H1 (cell line): ENCODE data around the gene LPP. TPM values are rescaled to one million over a fixed set of nuclear protein-coding genes. Genes with fewer than 3 reads are reported as not detected.

ENCODE experiments used
- CTCF ChIA-PET: fragments of 300-600 bp; sonication (Branson Sonifier 250); formaldehyde crosslinking; loops from one replicate; lab custom pipeline; 2021; ENCODE audit not compliant: partially characterized antibody; lab: Charles Lee
- POLR2A ChIA-PET: fragments of 300-600 bp; sonication (Branson Sonifier 250); formaldehyde crosslinking; loops from one replicate; lab custom pipeline; 2021; ENCODE audit warnings: inconsistent platforms; ENCODE audit not compliant: partially characterized antibody; lab: Charles Lee
- DNase-seq, 2 experiments: peaks; one replicate each; pipeline versions ENCODE4 v3.0.0 to v3.0.0-alpha.2; 2010 to 2022; ENCODE audit warnings: low spot score in 2 of 2, low read depth in 1 of 2, mixed read lengths in 1 of 2
- FAIRE-seq: peaks from 2 replicates; lab custom pipeline; 2011; peaks lifted over from hg19 to GRCh38; lab: Jason Lieb, UNC
- H2AFZ ChIP-seq: 2 replicates; pipeline ENCODE4 v1.8.1; 2012; ENCODE audit warnings: low read length, inconsistent platforms
- H2AK5ac ChIP-seq: 2 replicates; pipeline ENCODE4 v1.6.1; 2013; ENCODE audit warnings: low read depth, low read length
- H2BK120ac ChIP-seq: replicated peaks from 2 replicates; pipeline ENCODE3; 2013; ENCODE audit warnings: low read depth, low read length, inconsistent platforms
- H2BK12ac ChIP-seq: 2 replicates; pipeline ENCODE4 v1.6.1; 2013; ENCODE audit warnings: low read depth, low read length
- H2BK15ac ChIP-seq: 2 replicates; pipeline ENCODE4 v1.6.1; 2013; ENCODE audit warnings: low read length
- H2BK20ac ChIP-seq: 2 replicates; pipeline ENCODE4 v1.6.1; 2013; ENCODE audit warnings: low read length
- H2BK5ac ChIP-seq: 2 replicates; pipeline ENCODE4 v1.6.1; 2013; ENCODE audit warnings: low read depth, low read length
- H3K14ac ChIP-seq: 2 replicates; pipeline ENCODE4 v1.6.1; 2013; ENCODE audit warnings: inconsistent platforms; ENCODE audit not compliant: insufficient read length
- H3K18ac ChIP-seq: 2 replicates; pipeline ENCODE4 v1.6.1; 2013; ENCODE audit warnings: low read length; ENCODE audit errors: extremely low read depth
- H3K23ac ChIP-seq: 2 replicates; pipeline ENCODE4 v1.6.1; 2013; ENCODE audit warnings: inconsistent platforms; ENCODE audit not compliant: insufficient read length
- H3K23me2 ChIP-seq: 2 replicates; pipeline ENCODE4 v1.6.1; 2013; ENCODE audit warnings: low read depth, low read length
- H3K27ac ChIP-seq: 2 replicates; pipeline ENCODE4 v1.6.1; 2011; ENCODE audit warnings: low read depth, low read length, inconsistent platforms
- H3K27me3 ChIP-seq, 4 experiments: replicated peaks in 1 of 4; 1 replicate in 1 of 4; 2 replicates in 3 of 4; pipeline versions ENCODE4 v1.6.1 to v1.8.1; 2011 to 2013; ENCODE audit warnings: low read length in 3 of 4, mild to moderate bottlenecking in 3 of 4, inconsistent platforms in 2 of 4, mixed read lengths in 2 of 4, moderate library complexity in 1 of 4; ENCODE audit not compliant: control insufficient read depth in 3 of 4, insufficient read depth in 3 of 4; ENCODE audit errors: extremely low read depth in 1 of 4
- H3K36me3 ChIP-seq, 4 experiments: 2 replicates each; pipeline versions ENCODE4 v1.6.1 to v1.8.1; 2011 to 2013; ENCODE audit warnings: mild to moderate bottlenecking in 4 of 4, low read length in 3 of 4, moderate library complexity in 2 of 4, control low read depth in 1 of 4, inconsistent platforms in 1 of 4; ENCODE audit not compliant: insufficient read depth in 4 of 4, control insufficient read depth in 2 of 4
- H3K4ac ChIP-seq: replicated peaks from 2 replicates; pipeline ENCODE3; 2013; ENCODE audit warnings: low read length, low read depth, mixed read lengths, inconsistent platforms; ENCODE audit not compliant: insufficient read length
- H3K4me1 ChIP-seq, 4 experiments: replicated peaks in 1 of 4; 1 replicate in 1 of 4; 2 replicates in 3 of 4; pipeline versions ENCODE4 v1.6.1 to v1.8.1; 2011 to 2013; ENCODE audit warnings: low read length in 3 of 4, inconsistent platforms in 2 of 4, mixed read lengths in 1 of 4; ENCODE audit not compliant: insufficient read depth in 4 of 4, control insufficient read depth in 3 of 4
- H3K4me2 ChIP-seq, 2 experiments: 2 replicates each; pipeline versions ENCODE4 v1.6.1 to v1.8.1; 2011 to 2013; ENCODE audit warnings: low read depth in 2 of 2, low read length in 2 of 2, control low read depth in 1 of 2, inconsistent platforms in 1 of 2, mild to moderate bottlenecking in 1 of 2; ENCODE audit not compliant: insufficient read depth in 1 of 2
- H3K4me3 ChIP-seq, 4 experiments: fragments of 200-600, 300-600 bp in 1 of 4; sonication (generic), shearing (Covaris generic), sonication (Bioruptor Twin) in 1 of 4; 2 replicates each; pipeline versions ENCODE4 v1.5.1 to v1.8.1; 2011 to 2016; ENCODE audit warnings: low read length in 4 of 4, low read depth in 3 of 4, control low read depth in 2 of 4, inconsistent platforms in 2 of 4, mild to moderate bottlenecking in 2 of 4, mixed read lengths in 1 of 4, moderate library complexity in 1 of 4; ENCODE audit not compliant: insufficient read depth in 2 of 4; ENCODE audit errors: extremely low read depth in 1 of 4
- H3K56ac ChIP-seq: replicated peaks from 2 replicates; pipeline ENCODE3; 2013; ENCODE audit warnings: low read depth, mild to moderate bottlenecking, mixed read lengths, low read length, inconsistent platforms; ENCODE audit not compliant: insufficient read length
- H3K79me1 ChIP-seq: 2 replicates; pipeline ENCODE4 v1.6.1; 2013; ENCODE audit warnings: low read depth, low read length, control low read depth
- H3K79me2 ChIP-seq, 2 experiments: 2 replicates each; pipeline versions ENCODE4 v1.6.1 to v1.8.1; 2012 to 2013; ENCODE audit warnings: low read length in 2 of 2, mild to moderate bottlenecking in 2 of 2, inconsistent platforms in 1 of 2; ENCODE audit not compliant: insufficient read depth in 2 of 2, control insufficient read depth in 1 of 2
- H3K9ac ChIP-seq, 4 experiments: replicated peaks in 1 of 4; 1 replicate in 1 of 4; 2 replicates in 3 of 4; pipeline versions ENCODE4 v1.6.1 to v1.8.1; 2011 to 2013; ENCODE audit warnings: low read depth in 3 of 4, low read length in 3 of 4, control low read depth in 2 of 4, mild to moderate bottlenecking in 2 of 4, moderate library complexity in 2 of 4, inconsistent platforms in 1 of 4; ENCODE audit errors: extremely low read depth in 1 of 4
- H3K9me3 ChIP-seq, 2 experiments: 2 replicates each; pipeline versions ENCODE4 v1.6.1 to v1.8.1; 2012 to 2013; ENCODE audit warnings: mild to moderate bottlenecking in 2 of 2, moderate library complexity in 2 of 2, control low read depth in 1 of 2, inconsistent platforms in 1 of 2, low read depth in 1 of 2, low read length in 1 of 2, mixed read lengths in 1 of 2; ENCODE audit not compliant: insufficient read depth in 2 of 2
- H4K20me1 ChIP-seq, 2 experiments: replicated peaks in 1 of 2; 2 replicates each; pipeline versions ENCODE3 to v1.8.1; 2011 to 2013; ENCODE audit warnings: inconsistent platforms in 2 of 2, low read length in 2 of 2, mild to moderate bottlenecking in 1 of 2; ENCODE audit not compliant: insufficient read depth in 2 of 2, control insufficient read depth in 1 of 2
- H4K5ac ChIP-seq: 2 replicates; pipeline ENCODE4 v1.6.1; 2013; ENCODE audit warnings: low read length, low read depth, mixed read lengths, inconsistent platforms; ENCODE audit not compliant: insufficient read length
- H4K8ac ChIP-seq: 2 replicates; pipeline ENCODE4 v1.8.0; 2013; ENCODE audit warnings: mild to moderate bottlenecking, moderate library complexity, low read length, inconsistent platforms; ENCODE audit not compliant: insufficient read depth; ENCODE audit errors: extremely low read depth
- H4K91ac ChIP-seq: replicated peaks from 2 replicates; pipeline ENCODE3; 2013; ENCODE audit warnings: low read length, mixed read lengths, inconsistent platforms; ENCODE audit not compliant: insufficient read length
- CEBPB ChIP-seq: IDR thresholded peaks from 2 replicates; pipeline ENCODE4 v1.6.1; 2012; ENCODE audit warnings: low read depth, low read length
- CHD2 ChIP-seq: IDR thresholded peaks from 2 replicates; pipeline ENCODE4 v1.6.1; 2012; ENCODE audit warnings: low read length, improper control_type of control experiment
- HDAC2 ChIP-seq, 2 experiments: fragments of 300-600 bp in 1 of 2; sonication (generic) in 1 of 2; IDR thresholded peaks; 2 replicates each; pipeline ENCODE4 v1.6.1; 2011 to 2012; ENCODE audit warnings: low read depth in 2 of 2, low read length in 2 of 2, mild to moderate bottlenecking in 2 of 2, moderate library complexity in 2 of 2, borderline replicate concordance in 1 of 2, inconsistent platforms in 1 of 2
- JUND ChIP-seq: IDR thresholded peaks from 2 replicates; pipeline ENCODE4 v1.6.1; 2011; ENCODE audit warnings: mild to moderate bottlenecking, improper control_type of control experiment, low read length
- NANOG ChIP-seq: IDR thresholded peaks from 2 replicates; pipeline ENCODE4 v1.6.1; 2011; ENCODE audit warnings: low read length, low read depth, mild to moderate bottlenecking, inconsistent platforms; ENCODE audit not compliant: insufficient read depth, poor library complexity, severe bottlenecking
- SP2 ChIP-seq: IDR thresholded peaks from 2 replicates; pipeline ENCODE4 v1.6.1; 2012; ENCODE audit warnings: mild to moderate bottlenecking, low read length, inconsistent platforms
- SP4 ChIP-seq: IDR thresholded peaks from 2 replicates; pipeline ENCODE4 v1.6.1; 2012; ENCODE audit warnings: low read length, inconsistent platforms
- TAF7 ChIP-seq: optimal IDR thresholded peaks from 2 replicates; pipeline ENCODE3; 2011; ENCODE audit warnings: low read depth, mild to moderate bottlenecking, inconsistent platforms, low read length, moderate library complexity, borderline replicate concordance
- TBP ChIP-seq: IDR thresholded peaks from 2 replicates; pipeline ENCODE4 v1.6.1; 2011; ENCODE audit warnings: low read depth, low read length, improper control_type of control experiment
- TCF12 ChIP-seq: IDR thresholded peaks from 2 replicates; pipeline ENCODE4 v1.6.1; 2011; ENCODE audit warnings: low read depth, mild to moderate bottlenecking, low read length
- WGBS, 2 experiments: shearing (Covaris generic) in 1 of 2; methylation state at CpG; one replicate each; pipeline versions ENCODE4 v1.1.6 to v1.1.7; 2013 to 2015; ENCODE audit warnings: low lambda C conversion rate in 2 of 2, mixed read lengths in 2 of 2, inconsistent platforms in 1 of 2, low coverage in 1 of 2, missing lambda C conversion rate in 1 of 2; ENCODE audit not compliant: insufficient replicate concordance in 2 of 2, insufficient coverage in 1 of 2, insufficient read length in 1 of 2; ENCODE audit errors: extremely low coverage in 1 of 2, missing lambda C conversion rate in 1 of 2; 5-methylcytosine and 5-hydroxymethylcytosine counted together
- polyA plus RNA-seq, 7 experiments: library from polyadenylated mRNA; depleted of rRNA in 3 of 7; stranded (reverse) in 5 of 7; unstranded in 2 of 7; fragments of >200 nt in 5 of 7; fragments of 200-250 nt in 2 of 7; gene quantifications; 1 replicate in 5 of 7; 2 replicates in 1 of 7; 4 replicates in 1 of 7; pipeline versions ENCODE4 v1.2.1 to v1.2.3, GENCODE V29; 2011 to 2013; ENCODE audit warnings: missing spikeins in 2 of 7, mixed read lengths in 2 of 7
- total RNA-seq: library from RNA; stranded (reverse); fragmentation: NEBNext Ultra II Directional; extraction: Animal tissue kit (Norgen Biotek cat#: 25700); gene quantifications from 2 replicates; pipeline ENCODE4 v1.2.1, GENCODE V29; 2021
- TF ChIP-seq, protein P1 (sequence below): IDR thresholded peaks from 2 replicates; pipeline ENCODE4 v1.6.1; 2011; ENCODE audit warnings: low read length, improper control_type of control experiment

Gene LPP
- total and polyA plus RNA-seq, 2 of the 8 experiments (the other 6 are each of a cell fraction or from before 2014, with no cell fraction given), result 10.0 to 53.3 TPM

DNA sequence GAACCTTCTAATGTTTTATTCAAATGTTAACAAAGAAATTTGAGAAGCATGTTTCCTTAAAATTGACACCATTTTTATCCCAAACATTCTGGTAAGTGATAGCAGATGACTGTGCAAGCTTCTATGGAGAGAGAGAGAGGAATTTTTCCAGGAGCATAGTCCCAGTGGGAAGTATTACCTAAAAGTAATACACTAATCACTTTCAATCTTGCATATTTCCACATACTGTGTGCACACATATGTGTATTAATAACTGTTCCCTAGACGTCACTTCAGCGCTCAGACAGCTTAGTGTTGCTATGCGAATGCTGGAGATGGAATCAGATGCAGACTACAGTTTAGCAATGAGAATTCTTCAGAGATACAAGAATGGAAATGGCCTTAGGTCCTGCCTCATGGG lies 593.5 kb downstream of the LPP start:
- H3K27me3 ChIP-seq, result no peaks in the 10 kb centered on the region
- ChIA-PET CTCF (interaction anchor here (1.2 to 4.1 kb wide), 5 partner anchors 23 to 1008 kb away, joined by 3 to 26 read pairs (median 6); no protein-coding TSS in a partner anchor), POLR2A (interaction anchor here (0.7 kb wide), 1 partner anchor 181 kb away, joined by 3 read pairs; no protein-coding TSS in a partner anchor)
- H3K4me1 ChIP-seq, result peaks cover 0 to 2% (median 0%) of the 10 kb centered on the region in 4 experiments; a peak in 1 of 7 replicates
- no peaks in the 10 kb centered on the region for H4K20me1 ChIP-seq
- FAIRE-seq, result no peak
- no peaks in the 10 kb centered on the region for H3K79me1 ChIP-seq
- H3K14ac ChIP-seq, result no peak overlapping the region
- H3K23ac ChIP-seq, result no peak overlapping the region
- H3K36me3 ChIP-seq, result no peaks in the 10 kb centered on the region
- H2BK5ac ChIP-seq, result no peak overlapping the region
- no peak overlapping the region for H4K5ac ChIP-seq
- no peak overlapping the region for H3K9ac ChIP-seq
- no peak overlapping the region for H2BK20ac ChIP-seq
- H3K27ac ChIP-seq, result no peak overlapping the region
- H3K23me2 ChIP-seq, result no peaks in the 10 kb centered on the region
- no peak overlapping the region for H3K4me3 ChIP-seq
- H2BK15ac ChIP-seq, result no peak overlapping the region
- H2BK120ac ChIP-seq, result no peak overlapping the region
- H4K91ac ChIP-seq, result no peak overlapping the region
- H2AFZ ChIP-seq, result no peak overlapping the region
- no peak overlapping the region for H3K56ac ChIP-seq
- TF ChIP-seq, protein P1, sequence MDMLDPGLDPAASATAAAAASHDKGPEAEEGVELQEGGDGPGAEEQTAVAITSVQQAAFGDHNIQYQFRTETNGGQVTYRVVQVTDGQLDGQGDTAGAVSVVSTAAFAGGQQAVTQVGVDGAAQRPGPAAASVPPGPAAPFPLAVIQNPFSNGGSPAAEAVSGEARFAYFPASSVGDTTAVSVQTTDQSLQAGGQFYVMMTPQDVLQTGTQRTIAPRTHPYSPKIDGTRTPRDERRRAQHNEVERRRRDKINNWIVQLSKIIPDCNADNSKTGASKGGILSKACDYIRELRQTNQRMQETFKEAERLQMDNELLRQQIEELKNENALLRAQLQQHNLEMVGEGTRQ, result no peak
- no peak for TF ChIP-seq TCF12
- no peak for TF ChIP-seq HDAC2 (IDR thresholded peaks at IDR 0.05; ENCODE audit: borderline replicate concordance in 1 of 2, low read depth in 2 of 2, low read length in 2 of 2)
- no peak for TF ChIP-seq TBP
- TF ChIP-seq JUND, result no peak
- TF ChIP-seq NANOG, result no peak
- no peak for TF ChIP-seq SP4
- no peak for TF ChIP-seq SP2
- TF ChIP-seq CEBPB, result no peak
- TF ChIP-seq CHD2, result no peak
- TF ChIP-seq TAF7, result no peak
- TF ChIP-seq, all 59 proteins: peak for 0
- Histone ChIP-seq H2BK12ac (no peak overlapping the region), H3K79me2 (no peaks in the 10 kb centered on the region), H4K8ac (no peak overlapping the region), H3K18ac (no peak overlapping the region), H2AK5ac (no peak overlapping the region), H3K4me2 (no peak overlapping the region), H3K4ac (no peak overlapping the region), H3K9me3 (no peaks in the 10 kb centered on the region)
- DNase-seq, result no peak
- WGBS, 2 experiments, result 98% methylated on average over 3 of the region's 3 CpGs; no CpG with 5 or more reads in 1 of the 2 experiments
